ENCODE measurements around the gene OR10AG1.

OR10AG1 gene, protein sequence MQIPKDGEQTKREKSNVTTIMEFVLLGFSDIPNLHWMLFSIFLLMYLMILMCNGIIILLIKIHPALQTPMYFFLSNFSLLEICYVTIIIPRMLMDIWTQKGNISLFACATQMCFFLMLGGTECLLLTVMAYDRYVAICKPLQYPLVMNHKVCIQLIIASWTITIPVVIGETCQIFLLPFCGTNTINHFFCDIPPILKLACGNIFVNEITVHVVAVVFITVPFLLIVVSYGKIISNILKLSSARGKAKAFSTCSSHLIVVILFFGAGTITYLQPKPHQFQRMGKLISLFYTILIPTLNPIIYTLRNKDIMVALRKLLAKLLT

DNA sequence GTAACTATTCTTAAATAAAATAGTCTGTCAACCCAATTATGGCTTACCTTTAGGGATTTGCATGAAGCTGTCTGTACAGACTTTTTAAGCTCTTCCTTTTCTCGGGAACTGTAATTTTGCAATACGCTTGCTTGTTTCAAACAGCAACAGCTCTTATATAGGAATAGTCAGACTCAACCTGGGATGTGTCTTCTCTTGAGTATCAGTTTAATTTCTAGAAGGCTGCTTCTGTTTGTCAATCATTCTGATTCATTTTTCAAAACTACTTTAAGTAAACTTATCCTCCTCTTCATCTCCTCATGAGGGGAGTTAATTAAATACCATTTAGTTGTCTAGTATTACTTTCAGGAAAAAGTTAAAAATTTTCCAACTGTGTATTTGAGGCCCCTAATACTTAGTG is at the start of gene OR10AG1:
TSS of gene OR10AG1 (minus strand) at position 101 of the 400 bp plus-strand sequence. CDS start at position 63, 38 bp downstream.
- DNase-seq: no peak

DNA sequence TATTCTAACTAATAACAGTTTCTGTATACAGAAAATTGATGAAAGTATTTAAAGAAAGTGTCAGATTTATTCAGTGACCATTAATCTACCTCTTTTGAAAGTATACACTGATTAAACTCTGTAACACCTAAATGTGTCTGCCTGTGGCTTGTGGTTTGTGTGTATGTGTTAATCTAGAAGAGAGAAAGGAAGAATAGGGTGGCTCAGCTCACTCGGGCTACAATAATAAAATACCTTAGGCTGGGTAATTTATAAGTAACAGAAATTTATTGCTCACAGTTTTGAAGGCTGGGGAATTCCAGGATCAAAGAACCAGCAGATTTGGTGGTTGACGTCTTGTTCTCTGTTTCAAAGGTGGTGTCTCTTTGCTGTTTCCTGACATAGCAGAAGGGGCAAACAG is 44.1 kb upstream of the OR10AG1 start:
- no peak for DNase-seq

DNA sequence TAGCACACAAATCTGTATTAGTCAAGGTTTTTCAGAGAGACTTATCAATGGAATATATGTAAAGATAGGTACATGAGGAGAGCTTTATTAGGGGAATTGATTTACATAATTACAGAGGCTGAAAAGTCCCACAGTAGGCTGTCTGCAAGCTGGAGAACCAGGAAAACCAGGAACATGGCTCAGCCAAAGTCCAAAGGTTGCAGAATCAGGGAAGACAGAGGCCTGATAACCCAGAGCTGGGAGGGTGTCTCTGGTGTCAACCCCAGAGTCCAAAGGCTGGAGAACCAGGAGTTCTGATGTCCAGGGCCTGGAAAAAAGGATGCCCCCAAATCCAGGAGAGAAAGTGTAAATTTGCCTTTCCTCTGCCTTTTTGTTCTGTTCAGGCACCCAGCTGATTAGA is 41.0 kb upstream of the OR10AG1 start:
- no peak for DNase-seq

DNA sequence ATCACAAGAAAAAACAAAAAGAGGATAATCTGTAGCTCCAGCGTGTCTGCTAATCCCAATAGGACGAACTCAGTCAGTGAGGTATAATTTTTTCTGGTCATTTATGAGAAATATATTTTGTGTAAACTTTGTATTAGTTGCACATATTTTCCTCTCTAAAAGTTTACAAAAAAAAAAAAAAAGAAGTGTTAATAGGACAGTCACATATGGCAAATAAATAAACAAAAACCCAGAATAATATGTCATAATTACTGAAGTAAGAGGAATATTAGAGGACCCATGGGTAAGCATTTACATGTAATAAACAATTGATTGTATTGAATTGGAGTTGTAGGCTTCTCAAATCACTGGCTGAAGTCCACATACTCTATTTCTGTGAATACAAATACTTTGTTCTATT is 24.8 kb upstream of the OR10AG1 start, which contains the start of gene OR5F1:
TSS of gene OR5F1 (minus strand) at position 101 of the 400 bp plus-strand sequence. CDS start at position 101, 0 bp downstream.
- DNase-seq: no peak

DNA sequence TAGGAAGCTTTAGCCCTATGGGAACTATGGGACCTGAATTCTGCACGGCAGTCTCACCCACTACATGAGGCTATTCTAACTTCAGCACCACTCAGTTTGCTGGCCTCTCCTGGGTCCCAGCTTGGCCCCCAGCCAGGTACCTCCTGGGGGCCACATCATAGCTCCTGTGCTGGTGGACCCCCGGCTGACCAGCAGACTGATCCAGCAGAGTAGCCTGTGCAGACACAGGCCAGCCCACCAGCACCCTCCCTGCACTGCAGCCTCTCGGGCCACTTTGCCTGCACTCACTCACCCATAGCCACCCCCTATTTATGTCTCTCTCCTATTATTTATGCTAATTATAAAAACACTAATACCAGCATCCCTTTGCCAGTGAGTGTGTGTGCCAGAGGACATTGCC is 1.2 kb upstream of the OR10AG1 start:
- DNase-seq: no peak

DNA sequence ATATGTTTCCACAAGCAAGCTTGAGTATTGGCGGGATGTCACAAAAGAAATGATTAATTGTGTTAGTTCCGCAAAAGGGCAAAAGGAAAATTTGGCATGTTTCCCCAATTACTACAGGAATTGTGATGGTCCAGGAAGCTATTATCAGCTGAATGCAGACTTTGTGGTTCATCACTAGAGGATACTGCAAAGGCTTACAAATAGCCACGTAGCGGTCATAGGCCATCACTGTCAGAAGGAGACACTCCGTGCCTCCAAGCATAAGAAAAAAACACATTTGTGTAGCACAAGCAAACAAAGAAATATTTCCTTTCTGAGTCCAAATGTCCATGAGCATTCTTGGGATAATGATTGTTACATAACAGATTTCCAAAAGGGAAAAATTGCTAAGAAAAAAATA is 1.8 kb downstream of the OR10AG1 start:
- no peak for DNase-seq

DNA sequence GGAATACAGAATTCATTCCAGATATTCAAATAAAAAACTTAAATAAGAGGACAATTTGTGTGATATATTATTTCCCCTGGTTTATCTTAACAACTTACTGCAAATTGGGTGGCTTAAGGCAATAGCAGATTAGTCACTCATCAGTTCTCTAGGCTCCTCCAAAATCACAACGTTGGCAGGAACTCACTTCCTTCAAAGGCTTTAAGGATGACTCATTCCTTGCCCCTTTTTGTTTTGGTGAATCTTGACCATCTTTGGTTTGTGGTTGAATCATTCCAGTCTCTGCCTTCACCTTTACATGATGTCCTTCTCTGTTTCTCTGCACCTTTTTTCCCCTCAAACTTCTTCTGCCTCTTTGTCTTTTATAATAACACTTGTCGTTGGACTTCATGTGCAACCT is 3.4 kb downstream of the OR10AG1 start:
- no peak for DNase-seq

DNA sequence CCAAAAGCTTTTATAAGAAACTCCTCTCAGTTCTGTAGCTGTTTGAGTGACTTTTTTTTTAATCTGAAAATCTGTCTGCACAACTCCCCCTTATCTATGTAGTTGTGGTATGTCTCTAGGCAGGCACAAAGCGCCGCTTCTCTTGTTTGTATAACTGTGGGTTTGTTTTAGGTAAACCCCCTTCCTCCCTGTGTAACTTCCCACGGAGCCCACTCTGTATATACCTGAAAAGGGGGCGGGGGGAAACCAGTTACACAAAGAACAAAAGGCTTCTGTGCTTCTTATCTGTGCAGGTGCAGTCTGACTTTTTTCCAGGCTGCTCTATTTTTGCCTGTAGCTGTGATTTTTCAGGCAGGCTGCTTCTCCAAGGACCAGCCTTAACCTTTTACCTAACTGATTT is 13.2 kb downstream of the OR10AG1 start:
- no peak for DNase-seq

DNA sequence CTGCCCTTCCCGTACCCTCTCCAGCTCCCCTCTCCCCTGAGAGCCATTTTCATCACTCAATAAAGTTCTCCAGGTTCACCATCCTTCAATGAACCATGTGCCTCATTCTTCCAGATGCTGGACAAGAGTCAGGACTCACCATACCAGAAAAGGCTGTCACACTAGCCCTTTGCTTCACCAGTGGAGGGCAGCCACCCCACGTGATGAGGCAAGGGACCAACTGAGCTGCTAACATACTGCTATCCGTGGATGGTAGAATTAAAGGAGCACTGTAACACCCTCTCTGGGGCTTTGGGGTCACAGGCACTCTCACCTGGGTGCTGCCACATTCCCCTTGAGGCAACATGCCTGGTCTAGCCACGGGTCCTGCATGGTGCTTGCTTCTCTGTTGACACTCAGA is 20.4 kb downstream of the OR10AG1 start:
- DNase-seq: no peak

DNA sequence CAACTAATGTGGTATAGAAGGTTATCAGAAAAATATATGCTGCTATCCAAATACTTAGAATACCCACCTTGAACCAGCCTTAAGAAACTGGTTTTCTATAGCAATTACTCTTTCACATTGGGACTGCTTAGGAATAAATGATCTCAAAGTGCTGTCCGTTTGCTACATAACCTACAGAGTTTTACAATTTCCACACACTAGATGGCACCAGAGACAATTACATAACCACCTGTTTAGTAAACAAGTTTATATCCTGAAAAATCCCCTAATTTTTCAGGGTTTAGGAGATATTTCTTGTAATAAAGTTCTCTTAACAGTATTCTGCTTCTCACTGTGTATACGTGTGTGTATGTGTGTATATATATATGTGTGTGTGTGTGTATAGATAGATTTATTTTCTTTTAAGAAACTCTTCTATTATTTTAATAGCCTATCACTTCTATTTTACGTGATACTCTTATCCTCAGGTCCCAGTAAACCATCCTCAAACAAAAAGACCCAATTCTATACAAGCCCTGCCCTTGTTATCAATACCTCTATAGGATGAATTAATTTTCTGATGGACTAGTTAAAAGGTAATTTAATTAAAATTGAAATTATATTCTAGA is 26.9 kb downstream of the OR10AG1 start:
- DNase-seq: peak; percentile 9 to 35

DNA sequence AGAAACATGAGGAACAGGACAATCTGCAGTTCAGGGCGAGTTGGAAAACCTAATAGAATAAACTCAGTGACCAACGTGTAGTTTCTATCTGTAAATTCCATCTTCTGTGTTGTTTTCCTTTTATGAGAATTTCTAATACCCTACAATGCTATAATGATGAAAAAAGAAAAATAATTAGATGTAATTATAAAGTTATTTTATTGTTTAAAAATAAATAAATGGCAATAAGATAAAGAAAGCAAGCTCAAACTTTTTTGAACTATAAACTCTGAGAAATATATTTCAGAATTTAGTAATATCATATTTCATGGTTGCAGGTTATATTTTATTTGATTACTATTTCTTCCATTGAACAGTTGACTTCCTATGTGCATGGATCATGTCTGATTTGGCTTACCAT is 33.4 kb downstream of the OR10AG1 start, which contains the start of gene OR5I1:
TSS of gene OR5I1 (minus strand) at position 101 of the 400 bp plus-strand sequence. CDS start at position 101, 0 bp downstream.
- DNase-seq: no peak

DNA sequence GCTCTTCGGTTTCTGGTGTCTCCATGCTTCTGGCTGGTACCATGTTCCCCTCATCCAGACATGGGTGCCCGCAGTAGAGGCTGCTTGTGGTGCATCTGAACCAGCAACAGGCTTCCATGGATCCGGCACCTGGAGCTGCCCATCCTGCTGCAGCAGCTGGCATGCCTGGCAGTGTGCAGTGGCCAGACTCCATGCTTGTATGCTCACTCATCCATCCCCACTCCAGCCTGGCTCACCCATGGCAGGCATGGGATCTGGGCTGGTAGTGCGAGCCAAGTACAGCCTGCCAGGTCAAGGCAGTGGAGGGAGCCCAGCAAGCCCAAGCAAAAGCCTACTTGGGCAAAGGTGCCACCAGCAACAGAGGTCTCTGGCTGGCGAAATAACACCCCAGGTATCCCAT is 49.2 kb downstream of the OR10AG1 start:
- DNase-seq: no peak
